GM21515 (cell line): ENCODE data around the gene NOP56.
"Not testable (repeated sequence)": the region's sequence is repeated elsewhere in the genome, so short reads cannot be mapped to it uniquely, and the experiment has no call there.

Experiments
- ATAC-seq: cut with Tn5 transposase; IDR thresholded peaks from one replicate; pipeline ENCODE4 v1.9.1; 2021; ENCODE audit not compliant: unreplicated experiment

NOP56 gene

DNA sequence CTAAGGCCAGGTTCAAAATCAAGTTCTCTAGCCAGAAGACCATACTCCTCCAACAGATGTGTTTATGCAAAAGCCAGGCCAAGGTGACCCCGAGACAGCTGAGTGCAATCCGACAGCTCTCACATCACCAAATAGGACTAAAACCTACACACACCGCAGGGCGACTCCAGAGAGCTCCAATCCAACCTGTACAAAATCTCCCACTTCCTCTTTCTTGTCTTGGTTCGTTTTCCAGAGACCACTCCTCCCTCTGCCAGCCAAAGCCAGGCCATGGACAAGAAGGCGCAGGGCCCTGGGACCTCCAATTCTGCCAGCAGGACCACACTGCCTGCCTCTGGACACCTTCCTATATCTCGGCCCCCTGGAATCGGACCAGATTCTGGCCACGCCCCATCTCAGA lies 11.5 kb upstream of the NOP56 start:
- no peak for ATAC-seq

DNA sequence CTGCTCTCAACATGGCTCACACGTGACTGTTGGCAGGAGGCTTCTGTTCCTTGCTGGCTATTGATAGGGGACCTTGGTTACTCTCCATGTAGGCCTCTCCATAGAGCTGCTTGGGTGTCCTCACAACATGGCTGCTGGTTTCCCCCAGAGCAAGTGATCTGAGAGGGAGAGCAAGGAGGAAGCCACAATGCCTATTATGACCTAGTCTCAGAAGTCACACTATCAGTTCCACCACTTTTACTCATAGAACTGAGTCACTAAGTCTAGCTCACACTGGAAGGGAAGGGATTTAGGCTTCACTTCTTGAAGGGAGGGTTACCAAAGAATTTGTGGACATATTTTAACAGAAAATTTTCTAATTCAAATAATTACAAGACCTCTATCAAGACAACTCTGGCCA lies 8.7 kb upstream of the NOP56 start:
- no peak for ATAC-seq

DNA sequence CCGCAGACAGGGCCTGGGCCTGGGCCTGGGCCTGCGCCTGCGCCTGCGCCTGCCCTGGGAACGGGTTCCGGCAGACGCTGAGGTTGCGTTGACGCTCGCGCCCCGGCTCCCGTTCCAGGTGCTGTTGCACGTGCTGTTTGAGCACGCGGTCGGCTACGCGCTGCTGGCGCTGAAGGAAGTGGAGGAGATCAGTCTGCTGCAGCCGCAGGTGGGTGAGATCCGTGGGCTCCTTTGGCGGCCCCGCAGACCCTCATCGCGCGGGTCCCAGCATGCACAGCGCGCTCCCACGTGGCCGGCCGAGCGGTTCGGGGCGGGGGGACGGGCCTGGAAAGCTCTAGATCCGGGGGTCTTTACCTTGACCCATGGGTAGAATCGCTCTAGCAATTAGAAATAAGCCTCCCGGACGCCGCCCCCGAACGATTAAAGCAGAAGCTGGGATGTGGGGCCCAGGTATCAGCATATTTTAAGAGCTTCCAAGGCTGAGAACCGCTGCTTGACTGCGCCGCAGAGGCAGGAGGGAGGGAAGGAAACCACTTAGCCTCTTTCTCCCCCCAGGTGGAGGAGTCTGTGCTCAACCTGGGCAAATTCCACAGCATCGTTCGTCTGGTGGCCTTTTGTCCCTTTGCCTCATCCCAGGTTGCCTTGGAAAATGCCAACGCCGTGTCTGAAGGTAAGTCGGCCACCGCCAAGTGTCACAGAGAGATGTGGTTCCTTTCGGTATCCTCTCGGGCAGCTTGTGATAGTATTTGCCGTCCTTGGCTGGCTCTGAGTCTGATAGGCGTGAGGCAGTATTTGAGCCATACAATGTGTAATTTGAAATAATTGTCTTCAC lies 508 bp downstream of the NOP56 start:
- peak; percentile 34 for ATAC-seq

DNA sequence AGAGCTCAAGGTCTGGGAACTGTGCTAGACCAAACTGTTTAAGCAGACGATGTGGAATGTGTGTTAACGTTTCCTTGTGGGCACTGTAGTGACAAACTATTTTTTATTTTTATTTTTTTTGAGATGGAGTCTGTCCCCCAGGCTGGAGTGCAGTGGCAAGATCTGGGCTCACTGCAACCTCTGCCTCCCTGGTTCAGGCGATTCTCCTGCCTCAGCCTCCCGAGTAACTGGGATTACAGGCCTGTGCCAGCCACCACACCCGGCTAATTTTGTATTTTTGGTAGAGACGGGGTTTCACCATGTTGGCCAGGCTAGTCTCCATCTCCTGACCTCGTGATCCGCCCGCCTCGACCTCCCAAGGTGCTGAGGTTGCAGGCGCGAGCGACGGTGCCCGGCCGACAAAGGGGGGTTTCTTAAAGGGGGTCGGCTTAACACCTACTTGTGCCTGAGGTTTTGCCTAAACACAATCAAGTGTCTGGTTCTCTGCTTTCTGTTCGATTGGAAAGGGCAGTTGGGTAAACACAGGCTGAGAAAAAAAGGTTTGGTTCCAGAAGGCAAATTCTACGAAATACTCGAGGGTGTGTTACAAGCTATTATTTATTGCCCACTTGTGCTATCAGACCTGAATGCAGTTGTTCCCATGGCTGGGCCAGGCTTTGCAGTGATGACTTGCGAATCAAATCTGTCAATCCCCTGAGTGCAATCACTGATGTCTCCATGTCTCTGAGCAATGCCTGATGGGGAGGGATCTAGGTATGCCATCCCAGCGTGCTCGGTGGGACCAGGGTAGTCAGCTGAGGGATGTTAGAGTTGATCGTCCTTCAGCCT lies 1.3 kb downstream of the NOP56 start:
- ATAC-seq = no peak

DNA sequence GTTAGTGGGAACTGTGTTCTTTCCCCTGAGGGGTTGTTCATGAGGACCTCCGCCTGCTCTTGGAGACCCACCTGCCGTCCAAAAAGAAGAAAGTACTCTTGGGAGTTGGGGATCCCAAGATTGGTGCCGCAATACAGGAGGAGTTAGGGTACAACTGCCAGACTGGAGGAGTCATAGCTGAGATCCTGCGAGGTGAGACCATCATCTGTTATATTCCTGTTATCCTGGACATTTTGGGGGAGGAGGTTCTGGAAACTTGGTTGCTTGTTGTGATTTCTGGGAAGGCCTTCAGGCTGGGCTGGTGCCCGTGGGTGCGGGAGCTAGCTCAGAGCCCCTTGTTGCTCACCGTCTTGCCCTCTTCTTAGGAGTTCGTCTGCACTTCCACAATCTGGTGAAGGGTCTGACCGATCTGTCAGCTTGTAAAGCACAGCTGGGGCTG lies 2.0 kb downstream of the NOP56 start:
- ATAC-seq = no peak

DNA sequence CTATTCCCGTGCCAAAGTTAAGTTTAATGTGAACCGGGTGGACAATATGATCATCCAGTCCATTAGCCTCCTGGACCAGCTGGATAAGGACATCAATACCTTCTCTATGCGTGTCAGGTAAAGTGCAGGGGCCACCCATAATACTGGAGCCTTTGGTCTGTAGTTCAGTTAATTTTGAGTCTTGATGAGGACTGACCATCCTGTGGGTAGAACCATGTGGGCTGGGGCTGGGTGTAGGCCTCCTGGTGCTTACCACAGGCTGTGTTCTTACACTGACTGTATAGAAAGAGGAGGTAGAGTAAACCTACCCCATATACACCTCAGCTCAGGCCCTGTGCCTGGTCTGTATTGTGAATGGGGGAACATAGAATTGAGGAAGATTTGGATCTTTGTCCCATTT lies 2.4 kb downstream of the NOP56 start:
- ATAC-seq = no peak

DNA sequence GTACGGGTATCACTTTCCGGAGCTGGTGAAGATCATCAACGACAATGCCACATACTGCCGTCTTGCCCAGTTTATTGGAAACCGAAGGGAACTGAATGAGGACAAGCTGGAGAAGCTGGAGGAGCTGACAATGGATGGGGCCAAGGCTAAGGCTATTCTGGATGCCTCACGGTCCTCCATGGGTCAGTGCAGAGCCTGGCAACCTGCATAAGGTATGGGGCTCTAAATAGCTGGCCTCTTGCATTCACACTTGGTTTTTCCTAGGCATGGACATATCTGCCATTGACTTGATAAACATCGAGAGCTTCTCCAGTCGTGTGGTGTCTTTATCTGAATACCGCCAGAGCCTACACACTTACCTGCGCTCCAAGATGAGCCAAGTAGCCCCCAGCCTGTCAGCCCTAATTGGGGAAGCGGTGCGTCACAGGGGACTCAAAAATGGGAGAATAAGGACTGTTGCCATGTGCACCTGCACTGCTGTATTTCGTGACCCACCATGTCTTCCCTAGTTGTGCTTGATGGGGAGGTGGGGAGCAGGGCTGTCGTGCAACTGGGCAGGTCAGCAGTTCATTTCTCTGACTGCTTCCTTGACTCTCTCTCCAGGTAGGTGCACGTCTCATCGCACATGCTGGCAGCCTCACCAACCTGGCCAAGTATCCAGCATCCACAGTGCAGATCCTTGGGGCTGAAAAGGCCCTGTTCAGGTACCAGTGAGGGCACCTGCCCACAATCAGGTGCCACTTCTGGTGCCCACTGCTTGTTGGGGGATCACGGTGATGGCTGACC lies 3.1 kb downstream of the NOP56 start:
- ATAC-seq = no peak

DNA sequence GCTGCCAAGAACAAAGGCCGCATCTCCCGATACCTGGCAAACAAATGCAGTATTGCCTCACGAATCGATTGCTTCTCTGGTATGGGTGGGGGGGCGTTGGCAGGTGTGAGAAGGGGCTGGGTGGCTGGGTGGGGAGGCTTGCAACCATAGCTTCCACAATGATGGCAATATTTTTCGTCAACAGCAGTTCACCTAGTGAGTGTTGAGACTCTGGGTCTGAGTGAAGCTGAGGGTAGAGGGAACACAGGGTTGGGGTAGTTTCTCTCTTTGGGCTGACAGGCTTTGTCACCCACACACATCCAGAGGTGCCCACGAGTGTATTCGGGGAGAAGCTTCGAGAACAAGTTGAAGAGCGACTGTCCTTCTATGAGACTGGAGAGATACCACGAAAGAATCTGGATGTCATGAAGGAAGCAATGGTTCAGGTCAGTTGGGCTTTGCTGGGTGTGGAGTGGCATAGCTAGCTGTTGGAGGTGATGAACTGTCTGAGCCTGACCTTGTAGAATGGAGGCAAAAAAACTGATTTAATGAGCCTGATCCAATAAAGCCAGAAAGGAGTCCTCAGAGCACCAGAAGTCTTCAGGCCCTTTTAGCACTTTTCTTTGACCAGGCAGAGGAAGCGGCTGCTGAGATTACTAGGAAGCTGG lies 4.2 kb downstream of the NOP56 start:
- no peak for ATAC-seq

DNA sequence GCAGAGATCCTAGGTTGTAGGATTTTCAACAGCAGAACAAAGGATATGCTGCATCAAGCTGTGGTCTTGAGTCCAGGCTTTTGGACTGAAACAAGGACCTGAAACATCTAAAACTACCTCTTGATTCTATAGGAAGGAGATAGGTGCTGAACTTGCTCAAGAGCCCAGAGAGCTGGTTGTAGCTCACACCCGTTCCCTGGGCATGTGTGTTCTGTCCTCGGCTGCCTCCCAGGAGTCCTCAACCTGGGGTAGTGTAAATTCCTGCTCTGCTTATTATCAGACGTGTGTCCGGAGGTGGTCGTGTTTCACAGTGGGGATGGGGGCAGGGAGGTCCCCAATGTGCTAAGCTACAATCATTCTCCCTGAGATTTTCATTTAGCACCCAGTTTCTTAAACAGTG lies 4.8 kb downstream of the NOP56 start:
- no peak for ATAC-seq

DNA sequence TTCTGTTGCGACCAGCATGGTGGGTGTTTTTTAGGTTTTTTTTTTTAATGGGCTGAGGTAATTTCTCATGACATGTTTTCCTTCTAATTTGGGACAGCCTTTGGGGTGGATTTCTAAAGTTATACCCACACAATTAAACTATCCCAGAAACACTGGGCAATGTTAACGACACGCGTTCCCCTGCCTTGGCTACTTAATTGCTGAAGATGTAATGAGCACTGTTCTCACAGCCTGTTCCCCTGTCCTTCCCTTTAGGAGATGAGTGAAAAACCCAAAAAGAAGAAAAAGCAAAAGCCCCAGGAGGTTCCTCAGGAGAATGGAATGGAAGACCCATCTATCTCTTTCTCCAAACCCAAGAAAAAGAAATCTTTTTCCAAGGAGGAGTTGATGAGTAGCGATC lies 5.2 kb downstream of the NOP56 start:
- ATAC-seq = no peak

DNA sequence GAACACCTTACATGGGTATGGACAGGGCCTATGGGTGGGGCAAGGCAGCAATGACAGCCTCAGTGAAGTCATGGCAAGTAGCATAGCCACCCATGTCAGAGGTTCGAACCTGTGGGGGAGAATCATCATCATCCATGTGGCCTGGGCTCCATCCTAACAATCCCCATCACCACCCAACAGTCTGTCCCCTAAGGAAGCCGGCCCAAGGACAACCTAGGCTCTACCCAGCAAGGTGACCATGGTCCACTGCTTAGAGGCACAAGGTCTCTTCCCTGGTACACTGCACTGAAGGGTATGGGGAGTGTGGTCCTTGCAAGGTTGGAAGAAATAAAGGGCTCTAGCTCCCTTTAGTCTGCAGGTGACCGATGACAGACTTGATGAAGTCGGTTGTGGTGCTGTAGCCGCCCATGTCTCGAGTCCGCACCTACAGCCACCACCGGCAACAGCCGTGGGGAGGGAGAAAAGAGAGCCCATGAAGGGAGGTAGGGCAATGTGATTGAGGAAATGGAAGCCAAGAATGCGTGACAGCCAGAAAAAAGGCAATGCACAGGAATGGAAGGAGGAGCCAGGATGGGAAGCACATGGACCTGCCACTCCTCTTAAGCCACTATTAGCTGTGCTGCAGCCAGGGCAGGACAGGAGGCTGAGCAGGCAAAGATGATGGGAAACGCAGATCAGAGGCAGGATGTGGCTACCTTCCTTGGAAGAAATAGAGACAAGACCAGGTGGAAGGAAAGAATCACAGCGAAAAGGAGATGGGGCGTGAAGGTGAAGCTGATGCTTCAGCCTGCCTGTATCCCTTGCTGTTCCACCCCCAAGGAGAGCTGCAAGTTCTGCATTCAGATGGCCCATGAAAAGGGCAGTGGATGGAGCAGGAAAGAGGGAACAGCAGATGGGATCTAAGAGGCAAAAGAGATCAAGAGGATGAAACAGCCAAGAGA lies 6.3 kb downstream of the NOP56 start:
- ATAC-seq = no peak

DNA sequence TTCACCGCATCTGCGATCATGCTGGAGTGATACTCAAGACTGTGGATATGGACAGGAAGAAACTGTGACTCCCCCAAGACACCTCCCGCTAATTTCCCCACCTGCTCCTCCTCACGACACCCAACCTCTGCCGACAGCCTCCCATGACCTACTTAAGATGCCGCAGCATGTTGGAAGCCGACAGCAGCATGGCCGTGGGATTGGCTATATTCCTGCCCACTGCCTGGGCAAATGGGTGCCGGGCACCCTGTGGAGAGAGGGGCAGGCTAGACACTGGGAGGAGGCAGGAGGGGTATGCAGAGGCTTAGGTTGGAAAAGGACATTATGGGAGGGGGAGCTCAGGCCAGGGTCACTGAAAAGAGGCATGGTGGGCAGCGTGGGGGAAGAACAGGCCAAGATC lies 7.1 kb downstream of the NOP56 start:
- no peak for ATAC-seq

DNA sequence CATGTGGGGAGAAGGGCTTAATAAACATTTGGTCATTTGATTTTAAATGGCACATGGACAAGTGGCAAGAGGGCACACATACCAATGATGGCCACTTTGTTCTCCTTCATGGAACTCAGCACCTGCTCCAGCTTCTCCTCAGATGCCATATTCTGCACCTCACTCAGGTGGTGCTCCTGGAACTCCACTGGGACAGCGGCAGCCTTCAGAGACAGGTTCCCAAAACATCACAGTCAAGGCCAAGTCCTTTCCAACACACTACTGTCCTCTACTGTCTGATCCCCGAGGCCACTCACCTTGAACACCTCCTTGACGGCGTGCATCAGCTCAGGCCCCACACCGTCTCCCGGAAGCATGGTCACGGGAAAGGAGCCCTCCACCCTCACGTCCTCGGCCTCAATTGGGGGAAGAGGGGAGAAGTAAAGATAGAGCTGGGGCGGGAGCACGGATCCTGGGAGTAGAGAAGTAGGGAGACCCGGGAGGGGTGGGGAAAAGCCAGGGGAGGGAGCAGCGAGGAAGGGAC lies 11.0 kb downstream of the NOP56 start:
- ATAC-seq = peak; percentile 7

DNA sequence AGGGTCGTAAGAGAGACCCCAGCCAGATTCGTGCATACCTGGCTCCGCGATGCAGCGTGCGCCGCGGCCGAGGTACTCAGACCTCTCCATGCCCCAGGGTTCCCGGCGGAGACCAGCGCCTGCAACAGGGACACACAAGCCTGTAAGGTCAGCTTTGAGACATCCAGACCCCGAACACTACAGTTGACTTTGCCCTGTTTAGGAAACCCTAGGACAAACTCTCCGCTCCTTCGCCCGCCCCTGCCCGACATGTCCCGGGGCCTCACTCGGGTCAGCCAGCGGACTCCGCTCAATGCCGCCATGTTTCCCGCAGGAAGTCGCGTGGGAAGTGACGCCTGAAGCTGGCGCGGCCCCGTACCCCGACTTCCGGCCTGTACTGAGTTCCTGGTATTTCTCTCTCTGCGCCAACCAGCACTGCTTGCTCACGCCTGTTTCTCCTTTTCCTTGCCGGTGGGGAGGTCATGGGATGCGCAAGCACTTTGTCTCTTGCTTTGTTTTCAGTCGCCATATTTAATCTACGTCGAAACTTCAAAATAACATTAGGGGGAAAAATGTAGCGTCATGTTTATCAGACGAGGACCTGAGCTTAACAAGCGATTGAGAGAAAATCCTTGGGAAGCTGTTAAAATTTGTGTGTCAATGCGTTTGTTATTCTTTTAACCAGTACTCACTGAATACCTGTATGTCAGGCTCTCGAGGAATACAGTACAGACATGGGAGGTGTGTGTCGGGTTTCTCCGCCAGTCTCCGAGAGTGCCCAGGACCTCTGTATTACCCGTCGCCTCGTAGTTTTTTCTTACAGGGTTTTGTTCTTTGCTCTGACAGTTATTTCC lies 11.7 kb downstream of the NOP56 start, which contains the start of gene IDH3B:
Gene IDH3B (minus strand): TSS at position 330 of the 833 bp plus-strand sequence. CDS start 28 bp downstream, at position 302.
- ATAC-seq = peak; percentile 71

DNA sequence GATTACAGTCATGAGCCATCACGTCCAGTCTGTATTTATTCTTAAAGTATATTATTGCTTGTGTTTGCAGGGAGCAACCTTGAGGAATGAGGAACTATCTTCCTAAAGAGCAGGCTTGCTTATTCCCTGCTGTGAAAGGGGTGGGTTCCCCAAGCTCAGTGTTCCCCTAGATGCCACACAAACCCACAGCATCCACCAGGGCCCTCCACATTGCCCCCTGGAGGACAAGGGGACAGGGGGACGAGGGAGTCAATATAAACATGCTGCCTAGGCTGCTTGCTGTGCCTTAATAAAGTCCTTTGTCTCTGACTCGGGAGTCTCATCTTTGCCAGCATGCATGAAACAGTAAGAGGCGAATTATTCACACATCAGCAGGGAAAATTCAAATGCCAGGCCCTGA lies 19.5 kb downstream of the NOP56 start:
- ATAC-seq = no peak

DNA sequence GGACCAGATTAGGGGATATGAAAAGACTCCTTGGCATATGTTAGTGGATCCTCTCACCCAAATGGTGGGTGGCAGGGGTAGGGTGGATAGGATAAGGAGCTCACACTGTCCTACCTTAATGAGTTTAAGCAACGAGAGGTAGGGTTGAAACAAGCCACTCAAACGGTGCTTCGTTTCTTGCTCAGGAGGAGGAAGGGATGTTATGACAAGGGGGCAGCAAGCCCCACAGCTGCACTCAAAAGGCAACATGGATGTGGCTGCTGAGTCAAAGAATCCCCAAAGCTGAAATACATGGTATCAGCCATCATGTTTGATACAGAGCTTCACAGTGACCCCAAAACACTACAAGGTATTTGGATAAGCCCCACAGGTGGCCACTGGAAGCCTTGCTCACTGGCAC lies 20.0 kb downstream of the NOP56 start:
- no peak for ATAC-seq

DNA sequence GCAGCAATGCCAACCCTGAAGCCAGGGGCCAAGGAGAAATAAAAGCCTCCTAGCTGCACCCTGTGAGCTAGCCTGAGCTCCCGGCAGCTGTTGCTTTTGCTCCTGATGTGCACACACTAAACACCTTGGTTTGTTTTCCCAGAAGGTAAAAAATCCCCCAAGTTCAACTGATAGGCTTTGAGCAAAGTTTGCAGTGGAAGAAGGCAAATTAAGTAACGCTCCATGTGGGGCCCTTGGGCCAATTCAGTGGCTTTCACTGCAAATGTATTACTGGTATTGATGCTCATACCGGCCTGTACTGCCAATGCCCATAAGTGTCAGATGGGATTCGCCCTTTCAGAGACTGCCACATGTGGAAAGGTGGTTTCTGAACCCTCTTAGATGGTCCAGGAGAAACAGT lies 21.0 kb downstream of the NOP56 start:
- no peak for ATAC-seq

DNA sequence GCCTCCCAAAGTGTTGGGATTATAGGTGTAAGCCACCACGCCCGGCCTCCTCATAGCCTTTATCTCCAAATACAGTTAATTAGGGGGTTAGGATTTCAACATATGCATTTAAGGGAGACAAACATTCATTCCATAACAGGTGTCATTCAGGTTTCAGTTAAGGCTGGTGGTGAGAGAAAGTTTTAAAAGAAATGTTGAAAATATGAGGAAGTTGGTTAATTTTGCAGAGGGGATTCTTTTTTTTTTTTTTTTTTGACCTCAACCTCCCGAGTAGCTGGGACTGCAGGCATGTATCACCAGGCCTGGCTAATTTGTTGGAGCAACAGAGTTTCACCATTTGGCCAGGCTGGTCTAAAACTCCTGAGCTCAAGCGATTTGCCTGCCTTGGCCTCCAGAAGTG lies 27.6 kb downstream of the NOP56 start:
- ATAC-seq = no peak

DNA sequence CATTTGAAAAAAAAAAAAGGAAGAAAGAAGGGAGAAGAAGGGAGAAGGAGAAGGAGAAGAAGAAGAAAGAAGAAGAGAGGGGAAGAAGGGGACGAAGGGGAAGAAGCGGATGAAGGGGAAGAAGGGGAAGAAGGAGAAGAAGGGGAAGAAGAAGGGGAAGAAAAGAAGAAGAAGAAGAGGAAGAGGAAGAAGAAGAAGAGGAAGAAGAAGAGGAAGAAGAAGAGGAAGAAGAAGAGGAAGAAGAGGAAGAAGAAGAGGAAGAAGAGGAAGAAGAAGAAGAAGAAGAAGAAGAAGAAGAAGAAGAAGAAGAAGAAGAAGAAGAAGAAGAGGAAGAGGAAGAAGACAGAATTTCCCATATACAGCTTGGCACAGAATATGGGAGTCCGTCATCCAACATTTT lies 29.6 kb downstream of the NOP56 start:
- ATAC-seq = not testable (repeated sequence)
